Measurements from ENCODE around the gene LRP5.

LRP5 gene

DNA sequence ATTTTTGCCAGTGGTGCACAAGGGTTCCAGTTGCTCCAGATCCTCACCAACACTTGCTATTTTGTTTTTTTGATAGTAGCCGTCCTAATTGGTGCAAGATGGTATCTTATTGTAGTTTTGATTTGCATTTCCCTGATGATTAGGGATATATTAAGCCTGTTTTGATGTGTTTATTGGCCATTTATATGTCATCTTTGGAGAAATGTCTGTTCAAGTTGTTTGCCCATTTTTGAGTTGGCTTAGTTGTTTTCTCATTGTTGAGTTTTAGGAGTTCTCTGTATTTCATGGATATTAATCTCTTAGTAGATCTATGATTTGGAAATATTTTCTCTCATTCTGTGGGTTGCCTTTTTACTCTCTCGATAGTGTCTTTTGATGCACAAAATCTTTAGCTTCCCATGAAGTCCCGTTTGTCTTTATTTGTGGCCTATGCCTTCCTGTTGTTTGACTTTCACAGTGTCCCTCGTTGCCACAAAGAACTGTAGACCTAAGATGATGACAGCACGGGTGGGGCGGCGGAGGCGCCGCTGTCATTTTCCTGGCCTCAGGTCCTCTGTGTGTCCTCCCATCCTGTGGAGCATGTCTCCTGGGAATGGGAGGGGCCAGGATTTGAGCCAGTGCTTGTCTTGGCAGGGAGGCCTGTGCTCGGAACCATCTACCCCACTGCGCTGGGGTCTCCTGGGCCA is 33.5 kb downstream of the LRP5 start:
- no peak for DNase-seq (ENCODE audit: low read depth)
- no peaks in the 10 kb centered on the region for H3K27me3 ChIP-seq (replicated peaks; ENCODE audit: control insufficient read depth, insufficient read depth, low read length)
- peaks cover 31% of the 10 kb centered on the region for H3K4me1 ChIP-seq (ENCODE audit: control insufficient read depth, insufficient read depth, low read length)
- H3K36me3 ChIP-seq (ENCODE audit: control insufficient read depth, insufficient read depth, low read length, severe bottlenecking) = no peaks in the 10 kb centered on the region
- H3K4me3 ChIP-seq (ENCODE audit: low read length) = peak overlapping the region; percentile 55
- H3K9ac ChIP-seq (ENCODE audit: low read length) = peak overlapping the region; percentile 57
- H3K9me3 ChIP-seq (ENCODE audit: control insufficient read depth, low read length) = peaks cover 7% of the 10 kb centered on the region

DNA sequence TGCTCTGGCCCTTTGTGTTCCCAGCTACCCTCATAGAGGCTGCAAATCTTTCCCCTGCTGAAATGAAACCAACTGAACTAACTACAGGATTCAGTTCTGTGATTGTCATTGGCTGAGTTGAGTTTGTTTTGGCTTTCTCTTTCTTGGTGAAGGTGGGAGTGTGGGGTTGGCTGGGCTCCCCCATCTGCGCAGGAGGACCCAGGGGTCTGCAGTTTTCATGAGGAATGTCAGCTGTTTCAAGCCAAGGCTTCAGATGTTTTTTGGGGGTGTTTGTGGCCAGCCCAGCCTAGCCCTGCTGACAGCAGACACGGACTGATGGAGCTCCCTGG is 34.0 kb downstream of the LRP5 start:
- peaks cover 26% of the 10 kb centered on the region for H3K4me1 ChIP-seq (ENCODE audit: control insufficient read depth, insufficient read depth, low read length)
- peak overlapping the region; percentile 57 for H3K9ac ChIP-seq (ENCODE audit: low read length)
- no peaks in the 10 kb centered on the region for H3K27me3 ChIP-seq (replicated peaks; ENCODE audit: control insufficient read depth, insufficient read depth, low read length)
- H3K36me3 ChIP-seq (ENCODE audit: control insufficient read depth, insufficient read depth, low read length, severe bottlenecking) = no peaks in the 10 kb centered on the region
- peak overlapping the region; percentile 55 for H3K4me3 ChIP-seq (ENCODE audit: low read length)
- H3K9me3 ChIP-seq (ENCODE audit: control insufficient read depth, low read length) = peaks cover 7% of the 10 kb centered on the region
- DNase-seq (ENCODE audit: low read depth) = no peak

DNA sequence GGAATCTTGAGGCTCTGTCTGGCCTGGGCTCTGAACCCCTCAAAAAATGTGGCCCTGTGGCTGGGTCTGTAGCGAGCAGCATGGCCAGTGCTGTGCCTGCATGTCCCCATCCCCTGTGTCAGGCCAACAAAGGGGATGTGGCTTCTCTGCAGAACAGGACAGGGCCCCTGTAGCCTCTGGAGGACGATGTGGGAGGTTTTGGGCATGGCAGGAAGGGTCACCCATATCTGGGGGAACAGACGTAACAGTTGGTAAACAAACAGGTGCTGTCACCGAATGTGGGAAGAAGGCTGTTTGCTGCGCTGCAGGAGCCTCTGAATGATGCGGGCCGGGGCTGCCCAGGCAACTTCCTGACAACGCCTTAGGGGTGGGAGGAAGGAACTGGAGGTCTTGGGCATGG is 35.0 kb downstream of the LRP5 start:
- H3K36me3 ChIP-seq (ENCODE audit: control insufficient read depth, insufficient read depth, low read length, severe bottlenecking) = no peaks in the 10 kb centered on the region
- peaks cover 20% of the 10 kb centered on the region for H3K4me1 ChIP-seq (ENCODE audit: control insufficient read depth, insufficient read depth, low read length)
- no peak overlapping the region for H3K9ac ChIP-seq (ENCODE audit: low read length)
- DNase-seq (ENCODE audit: low read depth) = no peak
- no peaks in the 10 kb centered on the region for H3K27me3 ChIP-seq (replicated peaks; ENCODE audit: control insufficient read depth, insufficient read depth, low read length)
- H3K9me3 ChIP-seq (ENCODE audit: control insufficient read depth, low read length) = peaks cover 7% of the 10 kb centered on the region
- H3K4me3 ChIP-seq (ENCODE audit: low read length) = no peak overlapping the region

DNA sequence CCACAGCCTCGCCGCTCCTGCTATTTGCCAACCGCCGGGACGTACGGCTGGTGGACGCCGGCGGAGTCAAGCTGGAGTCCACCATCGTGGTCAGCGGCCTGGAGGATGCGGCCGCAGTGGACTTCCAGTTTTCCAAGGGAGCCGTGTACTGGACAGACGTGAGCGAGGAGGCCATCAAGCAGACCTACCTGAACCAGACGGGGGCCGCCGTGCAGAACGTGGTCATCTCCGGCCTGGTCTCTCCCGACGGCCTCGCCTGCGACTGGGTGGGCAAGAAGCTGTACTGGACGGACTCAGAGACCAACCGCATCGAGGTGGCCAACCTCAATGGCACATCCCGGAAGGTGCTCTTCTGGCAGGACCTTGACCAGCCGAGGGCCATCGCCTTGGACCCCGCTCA is 35.5 kb downstream of the LRP5 start:
- peaks cover 20% of the 10 kb centered on the region for H3K4me1 ChIP-seq (ENCODE audit: control insufficient read depth, insufficient read depth, low read length)
- no peaks in the 10 kb centered on the region for H3K27me3 ChIP-seq (replicated peaks; ENCODE audit: control insufficient read depth, insufficient read depth, low read length)
- no peak overlapping the region for H3K9ac ChIP-seq (ENCODE audit: low read length)
- H3K9me3 ChIP-seq (ENCODE audit: control insufficient read depth, low read length) = peaks cover 7% of the 10 kb centered on the region
- no peaks in the 10 kb centered on the region for H3K36me3 ChIP-seq (ENCODE audit: control insufficient read depth, insufficient read depth, low read length, severe bottlenecking)
- no peak for DNase-seq (ENCODE audit: low read depth)
- no peak overlapping the region for H3K4me3 ChIP-seq (ENCODE audit: low read length)

DNA sequence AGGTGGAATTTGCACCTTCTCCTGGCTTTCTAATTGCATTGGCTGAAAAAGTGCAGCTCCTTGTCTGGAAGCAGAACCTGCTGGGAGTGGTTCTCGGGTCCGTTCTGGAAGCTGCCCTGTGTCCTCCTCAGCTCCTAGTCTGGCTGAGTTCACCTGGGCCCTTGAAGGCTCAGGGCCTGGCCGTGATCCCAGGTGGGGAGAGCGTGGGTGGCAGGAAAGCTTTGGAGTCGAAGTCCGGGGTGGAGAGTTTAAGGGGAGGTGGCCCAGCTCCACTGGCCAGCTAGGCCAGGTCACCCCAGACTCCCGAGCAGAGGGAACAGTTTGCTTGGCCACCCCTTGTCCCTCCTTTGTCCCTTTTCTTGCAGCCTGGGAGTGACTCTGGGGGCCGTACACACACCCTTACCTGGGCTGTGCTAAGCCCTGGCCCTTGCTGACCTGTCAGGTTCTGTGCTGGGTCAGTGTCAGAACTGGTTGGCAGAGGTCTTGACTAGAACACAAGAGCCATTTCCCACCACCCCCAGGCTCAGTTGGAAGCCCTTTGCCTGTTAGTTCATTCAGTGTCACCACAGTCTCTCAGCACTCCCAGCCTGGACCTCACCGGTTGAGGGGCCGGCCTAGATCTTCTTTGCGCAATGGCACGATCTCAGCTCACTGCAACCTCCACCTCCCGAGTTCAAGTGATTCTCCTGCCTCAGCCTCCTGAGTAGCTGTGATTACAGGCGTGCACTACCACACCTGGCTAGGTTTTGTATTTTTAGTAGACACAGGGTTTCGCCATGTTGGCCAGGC is 37.3 kb downstream of the LRP5 start:
- Histone ChIP-seq H3K27me3 (replicated peaks; ENCODE audit: control insufficient read depth, insufficient read depth, low read length) (no peaks in the 10 kb centered on the region), H3K36me3 (ENCODE audit: control insufficient read depth, insufficient read depth, low read length, severe bottlenecking) (no peaks in the 10 kb centered on the region), H3K4me1 (ENCODE audit: control insufficient read depth, insufficient read depth, low read length) (peaks cover 33% of the 10 kb centered on the region), H3K9ac (ENCODE audit: low read length) (no peak overlapping the region), H3K9me3 (ENCODE audit: control insufficient read depth, low read length) (peaks cover 7% of the 10 kb centered on the region), H3K4me3 (ENCODE audit: low read length) (no peak overlapping the region)
- no peak for DNase-seq (ENCODE audit: low read depth)

DNA sequence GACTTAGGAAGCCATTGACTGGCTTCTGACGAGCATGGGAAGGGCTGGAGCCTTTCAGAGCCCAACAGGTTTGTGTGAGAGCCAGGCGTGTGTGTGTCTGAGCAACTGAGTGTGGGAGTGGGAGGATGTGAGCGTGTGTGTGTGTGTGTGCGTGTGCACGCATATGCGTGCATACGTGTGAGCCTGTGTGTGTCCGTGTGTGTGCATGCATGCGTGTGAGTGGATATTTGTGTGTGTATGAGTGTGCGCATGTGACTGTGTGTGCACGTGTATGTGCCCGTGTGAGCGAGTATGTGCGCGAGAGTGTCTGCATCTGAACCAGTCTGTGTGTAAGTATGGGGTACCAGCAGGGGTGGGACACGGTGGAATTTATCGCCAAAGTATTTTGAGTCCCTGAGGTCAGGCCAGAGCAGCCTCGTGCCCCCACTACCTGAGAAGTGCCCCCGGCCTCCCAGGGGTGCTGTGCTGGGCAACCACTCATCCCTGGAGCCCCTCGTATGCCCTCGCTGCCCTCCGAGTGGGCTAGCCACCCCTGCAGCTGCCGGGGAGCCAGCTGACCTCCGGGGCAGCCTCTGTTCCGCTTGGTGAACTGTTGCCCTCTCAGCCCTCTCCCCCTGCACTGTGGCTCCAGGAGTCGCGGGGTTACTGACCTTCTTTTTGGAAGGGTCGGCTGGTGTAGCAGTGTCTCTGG is 38.5 kb downstream of the LRP5 start:
- H3K9ac ChIP-seq (ENCODE audit: low read length) = no peak overlapping the region
- no peaks in the 10 kb centered on the region for H3K27me3 ChIP-seq (replicated peaks; ENCODE audit: control insufficient read depth, insufficient read depth, low read length)
- H3K36me3 ChIP-seq (ENCODE audit: control insufficient read depth, insufficient read depth, low read length, severe bottlenecking) = no peaks in the 10 kb centered on the region
- DNase-seq (ENCODE audit: low read depth) = no peak
- no peak overlapping the region for H3K4me3 ChIP-seq (ENCODE audit: low read length)
- H3K4me1 ChIP-seq (ENCODE audit: control insufficient read depth, insufficient read depth, low read length) = peaks cover 39% of the 10 kb centered on the region
- peaks cover 1% of the 10 kb centered on the region for H3K9me3 ChIP-seq (ENCODE audit: control insufficient read depth, low read length)

DNA sequence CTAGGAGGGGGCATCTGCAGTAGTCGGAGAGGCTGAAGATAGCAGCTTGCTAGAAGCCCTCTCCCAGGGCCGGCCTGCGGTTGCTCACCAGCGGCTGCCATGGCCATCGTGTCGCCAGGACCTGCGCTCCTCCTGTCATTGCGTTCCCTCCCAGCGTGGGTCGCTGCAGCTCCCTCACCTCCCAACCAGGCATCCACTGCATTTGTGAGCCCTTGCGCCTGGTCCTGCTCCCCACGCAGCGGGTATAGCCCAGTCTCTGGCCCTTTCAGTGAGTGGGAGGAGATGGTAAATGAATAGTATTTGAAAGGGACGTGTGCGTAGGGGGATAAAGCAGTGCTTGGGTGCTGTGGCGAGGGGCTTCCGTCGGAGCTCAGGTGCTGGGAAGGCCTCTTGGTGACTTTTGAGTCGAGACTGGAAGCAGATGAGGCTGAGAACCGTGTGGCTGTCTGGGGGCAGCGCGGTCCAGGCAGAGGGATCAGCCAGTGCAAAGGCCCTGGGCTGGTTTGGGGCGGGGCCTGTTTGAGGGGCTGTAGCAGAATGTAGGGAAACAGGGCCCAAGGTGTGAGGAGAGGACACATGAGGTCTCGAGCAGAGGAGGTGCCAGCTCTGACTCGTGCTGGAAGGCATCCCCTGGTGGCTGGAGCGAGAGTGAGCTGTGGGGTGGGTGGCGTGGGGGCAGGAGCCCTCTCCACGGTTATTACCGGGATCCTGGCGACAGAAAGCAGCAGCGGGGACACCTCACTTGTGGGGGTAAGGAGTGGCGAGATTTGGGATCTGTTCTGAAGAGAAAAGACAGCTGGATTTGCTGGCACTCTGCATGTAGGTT is 39.3 kb downstream of the LRP5 start:
- DNase-seq (ENCODE audit: low read depth) = no peak
- Histone ChIP-seq H3K9me3 (ENCODE audit: control insufficient read depth, low read length) (no peaks in the 10 kb centered on the region), H3K4me3 (ENCODE audit: low read length) (no peak overlapping the region), H3K9ac (ENCODE audit: low read length) (no peak overlapping the region), H3K36me3 (ENCODE audit: control insufficient read depth, insufficient read depth, low read length, severe bottlenecking) (no peaks in the 10 kb centered on the region), H3K4me1 (ENCODE audit: control insufficient read depth, insufficient read depth, low read length) (peaks cover 32% of the 10 kb centered on the region), H3K27me3 (replicated peaks; ENCODE audit: control insufficient read depth, insufficient read depth, low read length) (no peaks in the 10 kb centered on the region)

DNA sequence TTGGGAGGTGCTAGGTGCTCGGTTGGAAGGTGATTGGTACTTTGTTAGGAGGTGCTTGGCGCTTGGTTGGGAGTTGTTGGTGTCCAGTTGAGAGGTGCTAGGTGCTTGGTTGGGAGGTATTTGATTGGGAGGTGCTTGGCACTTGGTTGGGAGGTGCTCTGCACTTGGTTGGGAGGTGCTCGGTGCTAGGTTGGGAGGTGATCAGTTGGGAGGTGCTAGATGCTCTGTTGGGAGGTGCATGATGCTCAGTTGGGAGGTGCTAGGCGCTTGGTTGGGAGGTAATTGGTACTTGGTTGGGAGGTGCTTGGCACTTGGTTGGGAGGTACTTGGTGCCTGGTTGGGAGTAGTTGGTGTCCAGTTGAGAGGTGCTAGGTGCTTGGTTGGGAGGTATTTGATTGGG is 40.2 kb downstream of the LRP5 start:
- Histone ChIP-seq H3K9ac (ENCODE audit: low read length) (no peak overlapping the region), H3K4me3 (ENCODE audit: low read length) (no peak overlapping the region)
- no peak for DNase-seq (ENCODE audit: low read depth)

DNA sequence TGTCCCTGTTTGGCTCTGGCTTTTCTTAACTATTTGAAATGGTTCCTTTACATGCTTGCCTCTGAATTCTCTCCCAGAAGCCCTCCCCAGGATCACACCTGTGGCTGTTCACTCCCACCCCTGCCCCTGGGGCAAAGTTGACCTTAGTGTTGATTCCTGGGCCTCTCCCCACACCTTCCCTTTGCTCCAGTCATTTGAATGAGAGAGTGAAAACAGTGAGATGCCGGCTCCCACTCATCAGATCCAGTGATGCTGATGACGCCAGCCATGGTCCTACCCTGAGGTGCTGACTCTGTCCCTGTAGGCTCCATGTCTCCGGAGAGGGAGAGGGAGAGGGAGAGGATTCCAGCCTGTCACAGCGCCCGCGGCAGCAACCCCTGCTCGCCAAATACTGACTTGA is 40.7 kb downstream of the LRP5 start:
- H3K4me3 ChIP-seq (ENCODE audit: low read length) = no peak overlapping the region
- no peaks in the 10 kb centered on the region for H3K9me3 ChIP-seq (ENCODE audit: control insufficient read depth, low read length)
- H3K36me3 ChIP-seq (ENCODE audit: control insufficient read depth, insufficient read depth, low read length, severe bottlenecking) = peaks cover 3% of the 10 kb centered on the region
- peak overlapping the region; percentile 83 for H3K9ac ChIP-seq (ENCODE audit: low read length)
- H3K27me3 ChIP-seq (replicated peaks; ENCODE audit: control insufficient read depth, insufficient read depth, low read length) = no peaks in the 10 kb centered on the region
- no peak for DNase-seq (ENCODE audit: low read depth)
- H3K4me1 ChIP-seq (ENCODE audit: control insufficient read depth, insufficient read depth, low read length) = peaks cover 26% of the 10 kb centered on the region

More for the DNA sequence above, 40.2 kb downstream of the LRP5 start:
- peaks cover under 1% of the 10 kb centered on the region for H3K36me3 ChIP-seq (ENCODE audit: control insufficient read depth, insufficient read depth, low read length, severe bottlenecking)
- H3K9me3 ChIP-seq (ENCODE audit: control insufficient read depth, low read length) = no peaks in the 10 kb centered on the region
- H3K27me3 ChIP-seq (replicated peaks; ENCODE audit: control insufficient read depth, insufficient read depth, low read length) = no peaks in the 10 kb centered on the region
- peaks cover 26% of the 10 kb centered on the region for H3K4me1 ChIP-seq (ENCODE audit: control insufficient read depth, insufficient read depth, low read length)

DNA sequence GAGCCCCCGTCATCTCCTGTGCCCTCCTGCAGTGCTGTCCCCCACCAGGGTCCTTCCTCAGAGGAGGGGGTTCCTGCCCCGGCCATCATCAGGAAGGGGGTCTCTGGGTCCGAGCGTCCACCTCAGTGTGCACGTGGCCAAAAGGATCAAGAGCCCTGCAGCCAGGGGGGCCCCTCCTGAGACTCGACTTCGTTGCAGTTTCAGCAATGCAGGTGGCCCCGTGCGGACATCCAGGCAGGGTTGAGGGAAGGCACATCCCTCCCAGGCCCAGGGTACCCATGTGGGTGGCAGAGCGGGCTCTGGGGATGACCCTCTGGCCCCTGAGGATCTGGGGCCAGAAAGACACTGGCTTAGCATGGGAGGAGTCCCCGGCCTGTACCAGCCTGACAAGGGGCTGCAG is 41.3 kb downstream of the LRP5 start:
- peak overlapping the region; percentile 83 for H3K9ac ChIP-seq (ENCODE audit: low read length)

More for the DNA sequence above, 41.3 kb downstream of the LRP5 start:
- DNase-seq (ENCODE audit: low read depth) = no peak
- Histone ChIP-seq H3K9me3 (ENCODE audit: control insufficient read depth, low read length) (no peaks in the 10 kb centered on the region), H3K4me3 (ENCODE audit: low read length) (no peak overlapping the region), H3K4me1 (ENCODE audit: control insufficient read depth, insufficient read depth, low read length) (peaks cover 26% of the 10 kb centered on the region), H3K36me3 (ENCODE audit: control insufficient read depth, insufficient read depth, low read length, severe bottlenecking) (peaks cover 8% of the 10 kb centered on the region), H3K27me3 (replicated peaks; ENCODE audit: control insufficient read depth, insufficient read depth, low read length) (no peaks in the 10 kb centered on the region)

Data from adipocyte (in vitro differentiated cells).